ENCODE measurements around the gene SEMA6A. TPM values are rescaled to one million over a fixed set of nuclear protein-coding genes. Genes with fewer than 3 reads are reported as not detected.

SEMA6A gene
- total and polyA plus RNA-seq, 10 of the 15 experiments (the other 5 are each of a cell fraction or from before 2014, with no cell fraction given) = 0.16 to 10.2 (median 1.1) TPM

DNA sequence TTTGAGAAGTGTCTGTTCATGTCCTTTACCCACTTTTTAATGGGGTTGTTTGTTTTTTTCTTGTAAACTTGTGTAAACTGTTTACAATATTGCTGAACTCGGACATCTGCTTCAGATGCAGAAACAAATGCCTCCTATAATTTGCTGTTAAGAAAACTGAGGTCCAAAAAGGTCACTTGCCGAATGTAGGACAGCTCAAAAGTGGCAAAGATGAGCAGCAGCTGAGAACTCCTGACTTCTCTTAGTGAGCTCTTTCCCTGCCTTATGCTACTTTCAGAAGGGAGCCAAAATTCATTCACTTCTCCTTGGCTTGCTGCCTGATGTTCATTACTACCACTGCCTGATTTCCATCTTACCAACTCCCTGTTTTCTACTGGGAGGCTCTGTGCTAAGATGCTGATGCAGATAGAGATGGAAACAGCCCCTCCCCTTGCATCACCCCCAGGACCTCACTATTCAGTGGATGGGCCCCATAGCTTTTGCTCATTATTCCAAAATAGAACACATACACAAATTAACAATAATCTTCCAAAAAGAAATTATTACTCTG, 60.1 kb downstream of the SEMA6A start:
- WGBS (ENCODE audit: insufficient coverage, insufficient replicate concordance, low lambda C conversion rate, missing lambda C conversion rate) = 34% methylated on average over 2 of the region's 2 CpGs
- Histone ChIP-seq H3K9me3 (replicated peaks; ENCODE audit: control insufficient read depth, insufficient read depth, low read length) (no peaks in the 10 kb centered on the region), H3K9ac (ENCODE audit: control insufficient read depth, insufficient read depth, low read length) (no peak overlapping the region), H3K27me3 (replicated peaks in 1 of 2; ENCODE audit: control insufficient read depth in 2 of 2, insufficient read depth in 2 of 2, low read length in 1 of 2) (no peaks in the 10 kb centered on the region), H3K4me2 (ENCODE audit: control insufficient read depth, insufficient read depth) (no peak overlapping the region), H3K79me2 (ENCODE audit: control insufficient read depth, insufficient read depth, low read length) (no peaks in the 10 kb centered on the region), H3K4me1 (ENCODE audit: control insufficient read depth, insufficient read depth, low read length) (no peaks in the 10 kb centered on the region), H3K36me3 (ENCODE audit: control insufficient read depth in 2 of 2, insufficient read depth in 2 of 2, low read length in 1 of 2) (no peaks in the 10 kb centered on the region), H4K20me1 (ENCODE audit: control insufficient read depth, insufficient read depth) (no peaks in the 10 kb centered on the region), H3K4me3 (no peak overlapping the region), H2AFZ (ENCODE audit: control insufficient read depth, low read depth, low read length) (no peak overlapping the region), H3K27ac (ENCODE audit: control insufficient read depth, insufficient read depth) (no peak overlapping the region)
- CTCF ChIA-PET = interaction anchor here (1.0 to 1.2 kb wide), 2 partner anchors 12 to 15 kb away, joined by 3 read pairs; no protein-coding TSS in a partner anchor
- POLR2A ChIA-PET = interaction anchor here (1.4 kb wide), 1 partner anchor 16 kb away, joined by 5 read pairs; no protein-coding TSS in a partner anchor
- SMC1A ChIA-PET (ENCODE audit: uncharacterized antibody, unreplicated experiment) = interaction anchor here (0.6 to 3.0 kb wide), 5 partner anchors 10 to 80 kb away, joined by 3 to 10 read pairs (median 3); no protein-coding TSS in a partner anchor
- TF ChIP-seq RAD21 (IDR thresholded peaks at IDR 0.05; ENCODE audit: insufficient read depth, low read depth, low read length) = no peak
- intact Hi-C loops (cut with micrococcal nuclease; ENCODE audit: unreplicated experiment) = no loop called here
- no peak for FAIRE-seq
- BruUV-seq (replicated peaks) = no TSS peak
- ATAC-seq = no peak
- RAD21 ChIA-PET (ENCODE audit: unreplicated experiment) = no interaction called here
- in situ Hi-C loops (cut with MboI) = no loop called here
- no peak for DNase-seq (ENCODE audit: low read depth, low spot score)

DNA sequence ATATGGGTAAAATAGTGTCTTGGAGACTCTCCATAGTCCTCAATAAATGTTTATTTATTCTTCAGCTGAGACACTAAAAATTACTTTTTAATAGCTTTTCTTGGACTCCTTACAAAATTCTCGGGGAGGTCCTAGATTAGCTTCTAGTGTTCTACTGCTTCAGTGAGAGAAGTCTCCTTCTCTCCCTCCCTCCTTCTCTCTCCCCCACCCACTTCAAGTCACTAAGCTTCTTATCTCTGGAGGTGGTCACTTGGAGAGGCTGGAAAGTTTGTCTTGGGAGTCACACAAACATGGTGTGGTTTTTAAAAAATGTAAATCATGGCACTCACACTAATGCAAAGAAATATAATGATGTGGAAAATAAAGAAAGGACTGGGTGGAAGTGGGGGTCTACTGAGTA, 64.1 kb downstream of the SEMA6A start:
- Histone ChIP-seq H3K4me2 (ENCODE audit: control insufficient read depth, insufficient read depth) (no peak overlapping the region), H3K27me3 (replicated peaks in 1 of 2; ENCODE audit: control insufficient read depth in 2 of 2, insufficient read depth in 2 of 2, low read length in 1 of 2) (no peaks in the 10 kb centered on the region), H3K27ac (ENCODE audit: control insufficient read depth, insufficient read depth) (no peak overlapping the region), H3K79me2 (ENCODE audit: control insufficient read depth, insufficient read depth, low read length) (no peaks in the 10 kb centered on the region), H3K4me1 (ENCODE audit: control insufficient read depth, insufficient read depth, low read length) (no peaks in the 10 kb centered on the region), H3K9me3 (replicated peaks; ENCODE audit: control insufficient read depth, insufficient read depth, low read length) (no peaks in the 10 kb centered on the region), H2AFZ (ENCODE audit: control insufficient read depth, low read depth, low read length) (no peak overlapping the region), H3K4me3 (no peak overlapping the region), H4K20me1 (ENCODE audit: control insufficient read depth, insufficient read depth) (no peaks in the 10 kb centered on the region), H3K36me3 (ENCODE audit: control insufficient read depth in 2 of 2, insufficient read depth in 2 of 2, low read length in 1 of 2) (no peaks in the 10 kb centered on the region), H3K9ac (ENCODE audit: control insufficient read depth, insufficient read depth, low read length) (no peak overlapping the region)
- ChIA-PET CTCF (interaction anchor here (1.0 kb wide), 1 partner anchor 10 kb away, joined by 3 read pairs; no protein-coding TSS in a partner anchor), SMC1A (ENCODE audit: uncharacterized antibody, unreplicated experiment) (no interaction called here), RAD21 (ENCODE audit: unreplicated experiment) (no interaction called here), POLR2A (no interaction called here)
- TF ChIP-seq TARDBP (IDR thresholded peaks at IDR 0.05; ENCODE audit: borderline replicate concordance) = no peak
- no peak for TF ChIP-seq EED (IDR thresholded peaks at IDR 0.05; ENCODE audit: low read depth)
- in situ Hi-C loops (cut with MboI) = no loop called here
- intact Hi-C loops (cut with micrococcal nuclease; ENCODE audit: unreplicated experiment) = no loop called here
- 29% methylated on average over 1 of the region's 1 CpG for WGBS (ENCODE audit: insufficient coverage, insufficient replicate concordance, low lambda C conversion rate, missing lambda C conversion rate)
- FAIRE-seq (no peak), DNase-seq (ENCODE audit: low read depth, low spot score) (no peak), ATAC-seq (no peak)
- BruUV-seq (replicated peaks) = no TSS peak
